Nephron (organoid): ENCODE results near the gene GLIS1.

Experiments used
- H3K27ac Mint-ChIP-seq, 3 experiments: 2 replicates each; pipeline ENCODE4 v1.8.0; 2020; ENCODE audit warnings: mixed read lengths in 3 of 3, mild to moderate bottlenecking in 2 of 3, moderate library complexity in 1 of 3
- H3K27me3 Mint-ChIP-seq: 2 replicates; pipeline ENCODE4 v1.8.0; 2021; ENCODE audit warnings: low read depth, mild to moderate bottlenecking, moderate library complexity, mixed read lengths
- H3K36me3 Mint-ChIP-seq: 2 replicates; pipeline ENCODE4 v1.8.0; 2020; ENCODE audit warnings: low read depth, mixed read lengths
- H3K4me1 Mint-ChIP-seq: 2 replicates; pipeline ENCODE4 v1.8.0; 2020; ENCODE audit warnings: mixed read lengths
- H3K4me3 Mint-ChIP-seq, 3 experiments: 2 replicates each; pipeline ENCODE4 v1.8.0; 2020; ENCODE audit warnings: mild to moderate bottlenecking in 3 of 3, mixed read lengths in 3 of 3, moderate library complexity in 2 of 3
- H3K9me3 Mint-ChIP-seq: 2 replicates; pipeline ENCODE4 v1.8.0; 2020; ENCODE audit warnings: mixed read lengths
- TF ChIP-seq, protein P1 (sequence below), 3 experiments: fragments of 200-600 bp; sonication (generic); IDR thresholded peaks; one replicate each; pipeline ENCODE4 v1.5.0; 2021; ENCODE audit warnings: antibody characterized with exemption in 3 of 3; ENCODE audit not compliant: unreplicated experiment in 3 of 3

Gene GLIS1

DNA sequence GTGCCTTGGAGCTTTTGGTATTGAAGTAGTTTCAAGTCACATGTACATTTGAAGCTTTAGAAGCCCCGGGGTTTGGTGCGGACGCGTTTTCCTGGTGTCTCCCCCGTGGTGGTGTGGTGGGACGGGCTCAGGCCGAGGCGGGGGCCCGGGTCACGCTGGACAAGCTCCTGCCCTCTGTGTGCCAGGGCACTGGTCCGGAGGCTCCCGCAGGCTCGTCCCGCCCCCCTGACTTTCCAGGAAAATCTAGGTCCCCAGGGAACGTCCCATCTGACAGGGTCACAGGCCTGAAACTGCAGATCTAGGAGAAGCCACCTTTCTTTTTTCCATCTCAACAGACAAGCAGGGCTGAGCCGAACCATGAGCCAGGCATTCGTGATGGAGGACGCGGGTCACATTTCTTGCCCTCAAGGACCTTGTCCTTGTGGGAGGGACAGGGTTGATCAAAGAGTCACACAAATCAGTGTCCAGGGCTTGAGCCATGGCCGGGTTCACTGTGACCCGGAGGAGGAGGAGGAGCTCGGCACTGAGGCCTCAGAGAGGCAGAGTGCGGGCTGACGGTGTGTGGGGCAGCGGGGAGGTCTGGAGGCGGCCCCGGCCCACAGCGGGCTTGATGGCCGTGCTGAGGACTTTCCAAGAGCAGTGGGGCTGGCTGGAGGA lies 278.2 kb downstream of the GLIS1 start:
- Mint-ChIP-seq H3K4me1 (no peaks in the 10 kb centered on the region), H3K27me3 (peaks cover 10% of the 10 kb centered on the region), H3K4me3 (no peak overlapping the region), H3K9me3 (no peaks in the 10 kb centered on the region), H3K27ac (no peak overlapping the region), H3K36me3 (no peaks in the 10 kb centered on the region)
- TF ChIP-seq, protein P1, sequence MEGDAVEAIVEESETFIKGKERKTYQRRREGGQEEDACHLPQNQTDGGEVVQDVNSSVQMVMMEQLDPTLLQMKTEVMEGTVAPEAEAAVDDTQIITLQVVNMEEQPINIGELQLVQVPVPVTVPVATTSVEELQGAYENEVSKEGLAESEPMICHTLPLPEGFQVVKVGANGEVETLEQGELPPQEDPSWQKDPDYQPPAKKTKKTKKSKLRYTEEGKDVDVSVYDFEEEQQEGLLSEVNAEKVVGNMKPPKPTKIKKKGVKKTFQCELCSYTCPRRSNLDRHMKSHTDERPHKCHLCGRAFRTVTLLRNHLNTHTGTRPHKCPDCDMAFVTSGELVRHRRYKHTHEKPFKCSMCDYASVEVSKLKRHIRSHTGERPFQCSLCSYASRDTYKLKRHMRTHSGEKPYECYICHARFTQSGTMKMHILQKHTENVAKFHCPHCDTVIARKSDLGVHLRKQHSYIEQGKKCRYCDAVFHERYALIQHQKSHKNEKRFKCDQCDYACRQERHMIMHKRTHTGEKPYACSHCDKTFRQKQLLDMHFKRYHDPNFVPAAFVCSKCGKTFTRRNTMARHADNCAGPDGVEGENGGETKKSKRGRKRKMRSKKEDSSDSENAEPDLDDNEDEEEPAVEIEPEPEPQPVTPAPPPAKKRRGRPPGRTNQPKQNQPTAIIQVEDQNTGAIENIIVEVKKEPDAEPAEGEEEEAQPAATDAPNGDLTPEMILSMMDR (IDR thresholded peaks at IDR 0.05; ENCODE audit: unreplicated experiment in 3 of 3): no peak

DNA sequence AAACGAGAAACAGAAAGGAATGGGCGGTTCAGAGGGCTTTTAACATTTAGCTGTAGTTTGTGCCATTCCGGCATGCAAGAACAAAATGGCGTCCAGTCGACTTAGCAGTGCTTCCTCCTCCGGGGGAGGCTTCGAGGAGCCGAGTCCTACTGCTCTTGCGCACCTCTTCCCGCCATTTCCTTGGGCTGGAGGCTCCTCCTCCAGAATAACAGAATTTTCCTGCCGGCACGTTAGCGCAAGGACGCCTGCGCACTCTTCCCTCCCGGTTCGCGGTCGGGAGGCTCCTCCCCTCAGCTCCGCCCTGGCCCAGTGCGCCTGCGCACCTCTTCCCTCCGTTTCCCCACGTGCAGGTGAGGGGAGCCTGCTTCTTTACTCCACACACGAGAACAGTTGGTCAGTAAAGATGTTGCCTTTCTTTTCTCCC lies 278.7 kb downstream of the GLIS1 start:
- H3K9me3 Mint-ChIP-seq: no peaks in the 10 kb centered on the region

DNA sequence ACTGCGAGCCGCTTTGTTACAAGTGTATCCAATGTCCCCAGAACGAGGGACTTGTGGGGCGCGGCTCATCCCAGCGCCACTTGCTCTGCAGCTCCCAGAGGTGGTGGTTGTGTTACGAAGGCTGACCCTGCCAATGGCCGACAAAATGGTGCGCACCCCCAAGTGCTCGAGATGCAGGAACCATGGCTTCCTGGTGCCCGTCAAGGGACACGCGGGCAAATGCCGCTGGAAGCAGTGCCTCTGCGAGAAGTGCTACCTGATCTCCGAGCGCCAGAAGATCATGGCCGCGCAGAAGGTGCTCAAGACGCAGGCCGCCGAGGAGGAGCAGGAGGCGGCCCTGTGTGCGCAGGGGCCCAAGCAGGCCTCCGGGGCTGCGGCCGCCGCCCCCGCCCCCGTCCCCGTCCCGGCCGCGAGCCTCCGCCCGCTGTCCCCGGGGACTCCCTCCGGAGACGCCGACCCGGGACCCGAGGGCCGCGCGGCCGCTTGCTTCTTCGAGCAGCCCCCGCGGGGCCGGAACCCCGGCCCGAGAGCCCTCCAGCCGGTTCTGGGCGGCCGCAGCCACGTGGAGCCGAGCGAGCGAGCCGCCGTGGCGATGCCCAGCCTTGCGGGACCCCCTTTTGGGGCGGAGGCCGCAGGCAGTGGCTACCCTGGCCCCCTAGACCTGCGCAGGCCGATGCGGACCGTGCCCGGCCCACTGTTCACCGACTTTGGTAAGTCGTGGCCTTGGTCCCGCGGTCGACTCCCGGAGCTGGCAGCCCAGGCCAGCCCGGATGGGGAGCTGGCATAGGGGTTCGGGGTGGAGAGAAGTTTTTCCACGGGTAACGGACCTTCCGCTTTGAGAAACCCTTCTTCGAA lies 279.4 kb downstream of the GLIS1 start, which contains the start of gene DMRTB1:
Gene DMRTB1 (plus strand): TSS at position 79 of the 855 bp plus-strand sequence. CDS start 55 bp downstream, at position 134.
- H3K27me3 Mint-ChIP-seq: peaks cover 10% of the 10 kb centered on the region
- no peaks in the 10 kb centered on the region for H3K4me1 Mint-ChIP-seq
- no peaks in the 10 kb centered on the region for H3K9me3 Mint-ChIP-seq
- no peak within 1 kb of the TSS for H3K27ac Mint-ChIP-seq
- H3K36me3 Mint-ChIP-seq: no peaks in the 10 kb centered on the region
- TF ChIP-seq, protein P1 (IDR thresholded peaks at IDR 0.05; ENCODE audit: unreplicated experiment in 3 of 3): no peak
- no peak within 1 kb of the TSS for H3K4me3 Mint-ChIP-seq

More for the DNA sequence above, 278.7 kb downstream of the GLIS1 start:
- Mint-ChIP-seq H3K27me3 (peaks cover 10% of the 10 kb centered on the region), H3K4me1 (no peaks in the 10 kb centered on the region), H3K4me3 (no peak overlapping the region), H3K36me3 (no peaks in the 10 kb centered on the region), H3K27ac (no peak overlapping the region)
- TF ChIP-seq, protein P1 (IDR thresholded peaks at IDR 0.05; ENCODE audit: unreplicated experiment in 3 of 3): no peak

DNA sequence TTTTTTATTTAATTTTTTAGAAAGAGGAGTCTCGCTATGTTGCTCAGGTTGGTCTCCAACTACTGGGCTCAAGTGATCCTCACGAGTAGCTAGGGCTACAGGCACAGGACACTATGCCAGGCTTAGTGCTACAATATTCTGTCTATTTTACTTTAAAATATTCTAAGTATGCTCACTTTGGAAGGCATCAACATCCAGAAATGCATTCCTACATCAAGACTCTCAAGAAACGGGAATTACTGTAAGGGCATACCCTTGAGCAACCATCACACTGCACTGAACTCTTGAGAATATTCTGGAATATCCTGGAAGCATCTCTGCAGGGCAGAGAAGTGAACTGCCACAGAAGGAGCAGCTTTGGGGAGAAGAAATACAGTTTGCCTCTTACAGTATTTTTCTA lies 280.3 kb downstream of the GLIS1 start:
- H3K36me3 Mint-ChIP-seq: no peaks in the 10 kb centered on the region
- H3K9me3 Mint-ChIP-seq: no peaks in the 10 kb centered on the region

More for the DNA sequence above, 280.3 kb downstream of the GLIS1 start:
- no peak overlapping the region for H3K27ac Mint-ChIP-seq
- H3K4me1 Mint-ChIP-seq: no peaks in the 10 kb centered on the region
- TF ChIP-seq, protein P1 (IDR thresholded peaks at IDR 0.05; ENCODE audit: unreplicated experiment in 3 of 3): no peak
- H3K4me3 Mint-ChIP-seq: no peak overlapping the region
- H3K27me3 Mint-ChIP-seq: peaks cover 13% of the 10 kb centered on the region
